Measurements from ENCODE around the gene FRAT2. TPM values are rescaled to one million over a fixed set of nuclear protein-coding genes. Genes with fewer than 3 reads are reported as not detected.

Gene FRAT2
- total RNA-seq, 1 donor from 2014 or later, result 11.4 TPM

DNA sequence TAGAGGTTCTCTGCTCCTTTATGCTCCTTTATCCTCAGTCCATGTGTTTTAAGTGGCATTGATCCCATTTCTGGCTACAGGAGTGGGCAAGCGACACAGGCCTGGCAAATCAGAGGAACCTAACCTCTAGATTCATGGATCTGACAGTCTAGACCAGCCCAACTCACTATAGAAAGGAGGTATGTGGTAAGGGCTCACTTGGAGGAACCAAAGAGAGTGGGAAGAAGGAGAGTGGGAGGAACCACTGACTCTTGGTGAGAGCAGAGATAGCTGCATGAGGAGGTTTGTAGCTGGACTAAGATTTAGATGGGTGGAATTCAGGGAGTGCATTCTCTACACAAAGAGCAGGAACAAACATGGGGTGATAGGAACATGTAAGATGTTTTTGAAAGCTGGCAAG, 27.1 kb downstream of the FRAT2 start:
- TF ChIP-seq, protein P1, sequence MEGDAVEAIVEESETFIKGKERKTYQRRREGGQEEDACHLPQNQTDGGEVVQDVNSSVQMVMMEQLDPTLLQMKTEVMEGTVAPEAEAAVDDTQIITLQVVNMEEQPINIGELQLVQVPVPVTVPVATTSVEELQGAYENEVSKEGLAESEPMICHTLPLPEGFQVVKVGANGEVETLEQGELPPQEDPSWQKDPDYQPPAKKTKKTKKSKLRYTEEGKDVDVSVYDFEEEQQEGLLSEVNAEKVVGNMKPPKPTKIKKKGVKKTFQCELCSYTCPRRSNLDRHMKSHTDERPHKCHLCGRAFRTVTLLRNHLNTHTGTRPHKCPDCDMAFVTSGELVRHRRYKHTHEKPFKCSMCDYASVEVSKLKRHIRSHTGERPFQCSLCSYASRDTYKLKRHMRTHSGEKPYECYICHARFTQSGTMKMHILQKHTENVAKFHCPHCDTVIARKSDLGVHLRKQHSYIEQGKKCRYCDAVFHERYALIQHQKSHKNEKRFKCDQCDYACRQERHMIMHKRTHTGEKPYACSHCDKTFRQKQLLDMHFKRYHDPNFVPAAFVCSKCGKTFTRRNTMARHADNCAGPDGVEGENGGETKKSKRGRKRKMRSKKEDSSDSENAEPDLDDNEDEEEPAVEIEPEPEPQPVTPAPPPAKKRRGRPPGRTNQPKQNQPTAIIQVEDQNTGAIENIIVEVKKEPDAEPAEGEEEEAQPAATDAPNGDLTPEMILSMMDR (conservative IDR thresholded peaks at IDR 0.05; ENCODE audit: low read depth, low read length), result no peak
- H3K4me3 ChIP-seq (ENCODE audit: low read depth, low read length), result no peak overlapping the region
- DNase-seq (ENCODE audit: low read depth), result no peak

DNA sequence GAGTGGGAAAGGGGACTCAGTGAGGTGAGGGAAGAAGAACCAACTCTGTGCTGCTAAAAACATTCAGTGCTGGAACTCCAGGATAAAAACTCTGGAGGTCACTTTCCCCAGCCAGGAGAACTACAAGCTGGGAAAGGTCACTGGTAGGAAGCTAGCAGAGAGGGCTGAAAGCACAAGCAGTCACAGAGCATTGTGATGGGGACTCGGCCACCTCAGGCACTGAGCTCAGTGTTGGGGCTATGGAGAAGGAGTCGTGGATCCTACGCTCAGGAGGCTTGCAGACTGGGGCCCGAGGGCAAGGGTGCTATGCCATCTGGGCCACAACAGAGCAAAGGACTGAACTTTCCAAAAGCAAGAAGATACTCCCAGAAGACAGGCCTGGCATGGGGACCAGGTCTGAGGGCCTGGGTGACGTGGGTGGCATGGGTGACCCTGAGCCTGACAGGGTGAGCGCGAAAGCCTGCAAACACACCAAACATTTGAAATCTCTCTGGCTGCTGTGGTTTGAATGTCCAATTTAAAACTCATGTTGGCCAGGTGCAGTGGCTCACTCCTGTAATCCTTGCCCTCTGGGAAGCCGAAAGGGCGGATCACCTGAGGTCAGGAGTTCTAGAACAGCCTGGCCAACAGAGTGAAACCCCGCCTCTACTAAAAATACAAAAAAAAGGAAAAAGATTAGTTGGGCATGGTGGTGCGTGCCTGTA, 32.3 kb downstream of the FRAT2 start:
- TF ChIP-seq, protein P1 (conservative IDR thresholded peaks at IDR 0.05; ENCODE audit: low read depth, low read length), result no peak

DNA sequence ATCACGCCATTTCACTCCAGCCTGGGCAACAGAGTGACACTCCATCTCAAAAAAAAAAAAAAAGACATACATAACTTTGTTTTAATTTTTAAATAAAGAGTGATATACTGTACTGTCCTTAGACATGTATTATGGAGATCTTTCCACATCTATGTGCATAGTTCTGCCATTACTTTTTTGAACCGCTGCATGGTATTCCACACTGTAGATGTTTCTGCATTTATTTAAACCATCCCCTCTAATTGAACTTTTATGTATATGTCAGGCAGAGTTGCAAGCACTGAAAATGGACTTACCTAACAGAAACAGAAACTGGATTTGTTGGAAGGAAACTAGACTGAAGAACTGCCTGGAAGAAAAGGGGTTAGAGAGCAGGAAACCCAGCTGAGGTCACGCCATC, 33.5 kb downstream of the FRAT2 start:
- H3K4me3 ChIP-seq (ENCODE audit: low read depth, low read length), result no peak overlapping the region
- no peak for DNase-seq (ENCODE audit: low read depth)
- TF ChIP-seq, protein P1 (conservative IDR thresholded peaks at IDR 0.05; ENCODE audit: low read depth, low read length), result no peak

More for the DNA sequence above, 32.3 kb downstream of the FRAT2 start:
- no peak overlapping the region for H3K4me3 ChIP-seq (ENCODE audit: low read depth, low read length)
- DNase-seq (ENCODE audit: low read depth), result no peak

DNA sequence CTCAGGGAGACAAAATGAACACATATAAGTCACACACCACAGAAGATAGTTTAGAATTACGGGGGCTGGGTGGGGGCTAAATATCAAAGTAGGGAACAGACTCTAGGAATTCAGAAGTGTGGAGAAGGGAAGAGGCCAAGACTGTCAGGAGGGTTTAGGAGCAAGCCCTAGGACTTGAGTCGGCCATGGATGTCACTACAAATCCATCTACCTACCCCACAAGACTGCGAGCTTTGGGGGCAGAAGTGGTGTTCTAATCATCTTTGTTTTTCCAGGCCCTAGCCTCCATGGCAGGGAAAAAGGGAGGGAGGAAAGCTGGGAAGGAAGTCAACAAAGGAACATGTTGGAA, 36.3 kb downstream of the FRAT2 start:
- DNase-seq (ENCODE audit: low read depth), result no peak
- TF ChIP-seq, protein P1 (conservative IDR thresholded peaks at IDR 0.05; ENCODE audit: low read depth, low read length), result no peak
- H3K4me3 ChIP-seq (ENCODE audit: low read depth, low read length), result no peak overlapping the region

DNA sequence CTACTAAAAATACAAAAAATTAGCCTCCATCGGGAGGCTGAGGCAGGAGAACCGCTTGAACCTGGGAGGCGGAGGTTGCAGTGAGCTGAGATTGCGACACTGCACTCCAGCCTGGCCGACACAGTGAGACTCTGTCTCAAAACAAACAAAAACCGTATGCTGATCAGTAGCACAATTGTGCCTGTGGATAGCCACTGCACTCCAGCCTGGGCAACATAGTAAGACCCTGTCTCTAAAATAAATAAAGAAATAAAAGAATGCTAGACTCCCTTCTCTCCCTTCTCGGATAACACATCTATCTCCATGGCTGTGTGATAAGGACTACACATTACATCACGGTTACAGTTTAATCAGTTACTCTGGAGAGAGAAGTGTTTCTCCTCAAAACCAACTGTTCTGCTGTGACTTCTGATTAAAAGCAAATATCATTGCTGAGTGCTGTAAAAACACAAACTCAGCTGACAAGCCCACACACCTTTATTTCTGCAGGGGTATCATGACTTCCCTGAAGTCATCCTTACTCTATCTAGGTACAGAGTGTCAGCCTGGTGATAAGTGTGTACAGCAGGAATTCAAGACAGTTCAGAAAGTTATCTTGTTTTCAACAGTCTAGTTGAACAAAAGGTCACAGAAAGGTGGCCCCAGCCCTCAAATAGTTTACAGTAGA, 36.8 kb downstream of the FRAT2 start:
- DNase-seq (ENCODE audit: low read depth), result no peak
- TF ChIP-seq, protein P1 (conservative IDR thresholded peaks at IDR 0.05; ENCODE audit: low read depth, low read length), result no peak
- H3K4me3 ChIP-seq (ENCODE audit: low read depth, low read length), result no peak overlapping the region

DNA sequence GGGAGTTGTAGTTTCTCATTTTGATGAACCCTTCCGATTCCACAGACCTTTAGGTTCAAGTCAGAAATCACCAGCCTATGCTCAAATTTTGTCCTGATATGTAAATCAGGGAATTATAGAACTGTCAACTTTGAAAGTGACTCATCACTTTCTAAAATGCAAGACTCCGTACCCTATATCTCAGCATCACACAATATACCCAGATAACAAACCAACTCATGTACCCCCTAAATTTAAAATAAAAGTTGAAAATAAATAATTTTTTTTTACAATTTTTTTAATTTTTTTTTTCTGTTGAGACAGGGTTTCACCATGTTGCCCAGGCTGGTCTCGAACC, 41.7 kb downstream of the FRAT2 start:
- DNase-seq (ENCODE audit: low read depth), result no peak
- no peak overlapping the region for H3K4me3 ChIP-seq (ENCODE audit: low read depth, low read length)
- TF ChIP-seq, protein P1 (conservative IDR thresholded peaks at IDR 0.05; ENCODE audit: low read depth, low read length), result no peak
